GM21529 (cell line): ENCODE data around the gene IL20RB.
"Not testable (repeated sequence)": the region's sequence is repeated elsewhere in the genome, so short reads cannot be mapped to it uniquely, and the experiment has no call there.

Source experiments
- ATAC-seq: cut with Tn5 transposase; IDR thresholded peaks from one replicate; pipeline ENCODE4 v1.9.1; 2021; ENCODE audit not compliant: unreplicated experiment

The IL20RB gene

DNA sequence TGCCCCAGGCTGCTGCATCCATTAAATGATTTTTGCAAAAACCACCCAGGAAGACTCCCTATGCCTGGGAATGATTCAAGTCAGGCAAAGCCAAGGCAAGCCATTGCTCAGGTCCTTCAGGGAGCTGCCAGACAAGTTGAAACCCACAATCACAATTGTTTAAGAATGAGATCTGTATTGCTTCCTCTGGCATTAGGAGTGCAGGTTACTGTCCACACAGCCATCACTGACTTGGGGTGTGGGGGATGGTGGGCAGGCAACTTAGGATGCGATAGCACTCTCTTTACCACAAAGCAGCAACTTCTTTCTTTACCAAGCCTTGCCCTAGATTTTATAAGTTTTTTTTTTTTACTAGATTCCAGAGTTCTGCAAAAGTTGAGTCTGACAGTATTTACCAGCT, 15.0 kb upstream of the IL20RB start:
- no peak for ATAC-seq

DNA sequence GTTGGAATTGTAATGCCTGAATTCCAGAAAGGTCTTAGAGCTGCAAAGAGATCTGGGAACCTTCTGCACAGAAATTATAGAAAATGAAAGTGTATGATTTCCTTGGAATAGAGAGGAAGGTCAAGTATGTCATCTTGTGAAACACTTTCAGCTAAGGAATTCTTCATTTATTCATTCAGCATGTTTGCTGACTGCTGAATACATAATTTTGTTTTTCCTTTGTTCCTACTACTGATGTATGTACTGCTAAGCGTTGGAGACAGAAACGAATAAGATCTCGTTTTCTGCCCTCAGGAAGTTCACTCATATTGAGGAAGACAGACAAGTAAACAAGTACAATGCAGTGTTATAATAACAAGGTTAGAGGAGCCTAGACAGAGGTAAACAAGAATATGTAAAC, 14.3 kb upstream of the IL20RB start:
- no peak for ATAC-seq

DNA sequence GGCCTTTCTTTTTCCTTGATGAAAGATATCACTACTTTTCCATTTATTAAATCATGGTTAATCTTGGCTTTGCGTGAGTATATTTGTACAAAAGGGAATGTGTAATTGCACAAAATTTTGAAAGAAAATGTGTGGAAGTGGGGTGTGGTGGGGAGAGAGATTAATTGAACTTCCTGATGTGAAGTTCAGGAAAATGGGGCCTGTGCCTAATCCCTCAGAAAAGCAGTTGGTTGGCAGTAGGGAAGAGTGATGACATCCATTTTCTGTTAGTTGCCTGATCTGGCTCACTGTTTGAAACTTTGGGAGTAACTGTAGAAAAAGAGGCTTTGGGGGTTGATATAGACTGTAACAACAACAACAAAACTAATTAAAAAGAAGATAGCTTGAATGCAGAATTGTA, 10.8 kb upstream of the IL20RB start:
- ATAC-seq = no peak

DNA sequence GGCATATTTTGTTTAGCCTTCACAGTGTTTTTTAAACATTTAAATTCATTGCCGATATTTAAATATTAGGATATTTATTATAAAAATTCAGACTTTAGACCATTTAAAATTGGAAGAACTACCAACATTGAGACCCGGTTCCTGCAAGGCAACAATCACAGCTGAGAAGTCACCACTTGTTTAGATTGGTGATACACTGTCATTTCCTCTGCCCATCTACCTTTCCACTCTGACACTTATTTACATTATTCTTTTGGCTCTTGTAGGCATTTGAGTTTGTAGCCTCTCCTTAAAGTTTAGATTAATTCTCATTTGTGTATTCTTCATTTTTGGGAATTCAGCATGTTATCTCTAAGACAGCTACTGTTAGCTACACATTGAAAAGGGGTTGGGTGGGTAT, 10.3 kb upstream of the IL20RB start:
- no peak for ATAC-seq

- no peak for ATAC-seq
Measured at GRCh38 chr3:136949146-136949545, 8.6 kb upstream of the IL20RB start.

DNA sequence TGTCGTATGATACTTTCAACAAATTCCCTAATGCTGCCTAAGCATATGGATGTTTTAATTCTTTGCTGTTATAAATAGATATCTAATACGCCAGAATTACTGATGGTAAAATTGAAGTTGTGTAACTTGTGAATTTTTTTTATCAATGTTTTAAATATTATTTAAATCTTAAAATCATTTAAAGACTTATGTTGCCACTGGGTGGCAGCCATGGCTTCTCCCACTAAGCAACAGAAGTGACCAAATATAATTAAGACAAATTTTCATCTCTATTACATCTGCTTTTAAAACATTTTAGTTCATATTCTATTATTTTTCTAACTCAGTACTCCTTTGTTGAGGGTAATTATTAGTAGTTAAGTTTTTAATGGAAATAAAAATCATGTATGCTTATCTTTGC, 8.1 kb upstream of the IL20RB start:
- no peak for ATAC-seq

DNA sequence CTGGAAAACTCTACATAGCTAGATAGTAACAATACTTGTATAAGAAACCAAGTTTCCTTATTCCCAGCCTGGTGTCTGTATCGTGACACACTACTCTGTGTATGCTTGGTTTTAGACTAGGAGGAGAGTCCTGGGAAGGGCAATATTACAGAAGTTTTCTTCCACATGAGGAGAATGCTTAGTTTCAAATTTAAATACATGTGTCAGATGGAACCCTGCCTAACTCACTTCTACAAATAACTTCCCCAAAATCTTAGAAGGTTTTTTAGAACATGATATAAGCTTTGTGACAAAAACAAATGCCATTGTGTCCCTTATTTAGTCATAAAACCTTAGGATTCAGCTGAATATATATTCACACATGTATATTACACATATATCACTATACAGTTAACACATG, 7.2 kb upstream of the IL20RB start:
- no peak for ATAC-seq

DNA sequence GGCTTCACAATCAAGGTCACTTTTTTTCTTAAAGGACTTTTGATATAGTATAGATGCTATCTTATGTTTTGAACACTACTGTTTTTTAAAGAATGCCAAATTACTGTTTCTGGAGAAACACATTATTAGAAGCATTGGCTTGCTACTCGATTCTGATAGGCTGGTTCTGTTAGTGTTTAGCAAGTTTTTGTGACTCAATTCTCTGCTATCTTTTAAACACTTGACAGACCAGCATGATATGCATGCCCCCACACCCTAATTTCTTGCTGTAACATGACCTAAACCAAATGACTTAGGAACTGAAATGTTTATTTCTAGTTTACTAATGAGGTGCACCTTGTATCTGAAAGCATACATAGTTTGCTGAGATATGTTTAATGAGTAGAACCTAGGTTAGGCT, 5.5 kb upstream of the IL20RB start:
- no peak for ATAC-seq

- no peak for ATAC-seq
Measured at GRCh38 chr3:136954251-136954650, 3.5 kb upstream of the IL20RB start.

- no peak for ATAC-seq
Measured at GRCh38 chr3:136954980-136955780, 2.6 kb upstream of the IL20RB start.

DNA sequence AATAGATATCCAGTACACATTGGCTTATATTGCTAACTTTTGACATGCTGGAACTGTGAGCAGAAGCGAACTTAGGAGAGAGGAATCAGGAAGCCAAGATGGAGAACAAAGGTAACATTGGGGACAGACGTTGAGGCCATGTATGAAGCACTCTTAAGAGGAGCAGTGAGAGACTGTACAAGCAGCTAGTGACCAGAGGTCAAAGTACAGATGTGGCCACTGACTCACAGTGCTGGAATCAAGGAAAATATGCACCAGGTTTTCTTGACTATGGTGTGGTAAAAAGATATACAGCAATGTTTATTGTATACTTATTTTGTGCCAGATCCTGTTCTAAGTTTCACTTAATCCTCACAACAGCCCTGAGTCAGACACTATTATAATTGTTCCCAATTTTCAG, 2.0 kb upstream of the IL20RB start:
- ATAC-seq = no peak

DNA sequence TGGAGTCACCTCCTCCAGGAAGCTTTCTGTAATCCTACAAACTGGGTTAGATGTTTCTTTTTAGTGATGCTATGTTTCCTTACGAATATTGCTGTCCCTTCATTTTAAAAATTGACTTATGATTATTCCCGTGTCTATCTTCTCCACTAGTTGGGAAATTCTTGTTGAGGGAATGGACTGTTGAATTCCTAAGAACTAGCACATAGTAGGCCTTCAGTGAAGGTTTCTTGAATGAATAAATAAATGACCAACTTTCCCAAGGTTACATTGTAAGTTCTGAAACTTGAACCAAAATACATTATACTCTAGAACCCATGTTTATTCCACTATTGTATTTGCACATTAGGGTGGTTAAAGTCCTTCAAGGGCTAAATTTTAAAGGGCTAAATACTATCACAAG, 812 bp upstream of the IL20RB start:
- no peak for ATAC-seq

DNA sequence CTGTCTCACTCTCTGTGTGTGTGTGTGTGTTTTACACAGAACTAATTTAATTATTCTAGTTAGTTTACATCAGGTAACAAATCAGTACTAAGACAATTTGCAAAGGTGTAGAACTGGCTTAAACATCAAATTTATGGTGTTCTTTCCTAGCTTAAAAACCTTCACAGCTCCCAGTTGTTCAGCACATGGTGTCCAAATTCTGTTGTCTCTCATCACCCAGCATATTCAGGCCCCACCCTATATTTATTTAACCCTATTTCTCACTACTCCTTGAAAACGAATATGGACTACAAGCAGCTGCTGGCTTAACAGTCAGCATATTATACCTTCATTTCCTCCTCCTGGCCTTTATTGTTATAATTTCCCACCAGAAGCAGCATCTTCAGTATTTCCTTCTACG, 1.2 kb downstream of the IL20RB start:
- no peak for ATAC-seq

GRCh38 chr3:136959599-136959998, 1.8 kb downstream of the IL20RB start:
- no peak for ATAC-seq

GRCh38 chr3:136960838-136961836, 3.4 kb downstream of the IL20RB start:
- no peak for ATAC-seq

- ATAC-seq = no peak
Measured at GRCh38 chr3:136962927-136963326, 5.1 kb downstream of the IL20RB start.

DNA sequence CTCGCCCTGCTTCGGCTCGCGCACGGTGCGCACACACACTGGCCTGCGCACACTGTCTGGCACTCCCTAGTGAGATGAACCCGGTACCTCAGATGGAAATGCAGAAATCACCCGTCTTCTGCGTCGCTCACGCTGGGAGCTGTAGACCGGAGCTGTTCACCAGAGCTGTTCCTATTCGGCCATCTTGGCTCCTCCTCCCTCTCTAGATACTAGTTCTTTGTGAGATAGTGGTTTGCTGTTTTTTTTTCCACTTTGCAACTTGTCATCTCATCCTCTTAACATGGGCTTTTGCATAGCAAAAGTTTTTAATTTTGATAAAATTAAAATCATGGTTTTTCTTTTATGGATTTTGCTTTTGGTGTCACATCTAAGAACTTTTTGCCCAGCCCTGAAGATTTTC, 11.8 kb downstream of the IL20RB start:
- ATAC-seq = not testable (repeated sequence)

GRCh38 chr3:136973352-136973751, 15.6 kb downstream of the IL20RB start:
- ATAC-seq = no peak

DNA sequence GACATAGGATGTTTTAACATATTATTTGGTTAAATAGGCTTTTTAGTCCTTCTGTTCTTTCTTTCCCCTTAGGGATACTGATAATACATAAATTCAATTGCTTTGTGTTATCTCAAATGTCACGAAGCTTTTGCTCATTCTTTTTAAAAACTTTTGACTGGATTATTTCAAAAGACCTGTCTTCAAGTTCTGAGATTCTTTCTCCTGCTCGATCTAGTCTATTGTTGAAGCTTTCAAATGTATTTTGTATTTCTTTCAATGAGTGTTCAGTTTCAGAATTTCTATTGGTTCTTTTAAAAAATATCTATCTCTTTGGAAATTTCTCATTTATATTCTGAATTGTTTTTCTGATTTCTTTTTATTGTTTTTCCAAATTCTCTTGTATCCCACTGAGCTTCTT, 16.9 kb downstream of the IL20RB start:
- no peak for ATAC-seq

- ATAC-seq = no peak
Measured at GRCh38 chr3:136979204-136979603, 21.4 kb downstream of the IL20RB start.

DNA sequence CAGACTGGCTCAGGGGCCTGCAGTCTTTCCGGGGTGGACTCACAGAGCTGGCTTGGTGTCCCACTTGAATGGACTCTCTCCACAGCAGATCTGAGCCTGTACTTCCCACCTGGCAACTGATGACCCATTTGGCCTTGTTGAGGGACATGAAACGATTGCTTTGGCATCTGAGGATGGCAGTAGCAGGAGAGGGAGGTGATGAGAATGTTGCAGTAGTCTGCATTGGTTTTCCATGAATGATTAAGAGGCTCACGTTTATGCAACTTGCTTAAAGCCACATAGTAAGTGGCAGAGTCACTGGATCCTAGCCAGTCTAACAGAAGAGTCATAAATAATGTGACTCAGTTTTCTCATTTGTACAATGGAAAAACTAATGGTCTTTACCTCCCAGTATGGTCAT, 21.9 kb downstream of the IL20RB start:
- ATAC-seq = no peak

DNA sequence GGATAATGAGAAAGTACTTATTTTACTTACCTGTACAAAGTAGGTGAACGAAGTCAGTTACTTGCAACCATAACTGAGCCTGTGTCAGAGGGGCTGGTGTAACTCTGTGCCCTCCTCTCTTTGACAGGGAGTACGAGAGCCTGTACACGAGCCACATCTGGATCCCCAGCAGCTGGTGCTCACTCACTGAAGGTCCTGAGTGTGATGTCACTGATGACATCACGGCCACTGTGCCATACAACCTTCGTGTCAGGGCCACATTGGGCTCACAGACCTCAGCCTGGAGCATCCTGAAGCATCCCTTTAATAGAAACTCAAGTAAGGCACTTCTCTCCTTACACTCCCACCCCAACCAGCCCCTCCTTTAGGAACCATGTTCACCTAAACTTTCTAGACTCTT, 24.2 kb downstream of the IL20RB start:
- no peak for ATAC-seq
